ENCODE measurements around the gene ELF1.
"Not testable (repeated sequence)": the region's sequence is repeated elsewhere in the genome, so short reads cannot be mapped to it uniquely, and the experiment has no call there.

Gene ELF1

GRCh38 chr13:40981361-40981760 lies 37.8 kb downstream of the ELF1 start:
- Histone ChIP-seq H3K4me2 (ENCODE audit: low read depth, low read length, poor library complexity, severe bottlenecking) (peak overlapping the region; percentile 94), H2AFZ (ENCODE audit: low read length) (no peak overlapping the region), H3K9ac (ENCODE audit: low read depth, low read length, poor library complexity, severe bottlenecking) (peak overlapping the region; percentile 81), H3K9me3 (ENCODE audit: insufficient read depth, low read depth, low read length) (no peaks in the 10 kb centered on the region), H3K79me2 (ENCODE audit: insufficient read depth, low read length) (peaks cover 98% of the 10 kb centered on the region), H3K4me1 (ENCODE audit: insufficient read depth, low read length, poor library complexity, severe bottlenecking) (peaks cover 67% of the 10 kb centered on the region), H3K9me2 (replicated peaks; ENCODE audit: low read depth, low read length) (no peaks in the 10 kb centered on the region), H3K27me3 (ENCODE audit: insufficient read depth, low read length, poor library complexity, severe bottlenecking) (no peaks in the 10 kb centered on the region), H3K4me3 (ENCODE audit: low read length, poor library complexity, severe bottlenecking) (peak overlapping the region; percentile 79), H4K20me1 (ENCODE audit: insufficient read depth, low read length, poor library complexity, severe bottlenecking) (peaks cover 96% of the 10 kb centered on the region), H3K36me3 (ENCODE audit: insufficient read depth, low read length) (peaks cover 58% of the 10 kb centered on the region), H3F3A (ENCODE audit: low read depth) (peaks cover 19% of the 10 kb centered on the region)
- TF ChIP-seq EZH2phosphoT487 (IDR thresholded peaks at IDR 0.05; ENCODE audit: borderline replicate concordance) (no peak), CTCF (conservative IDR thresholded peaks at IDR 0.05; ENCODE audit: low read length) (no peak)

DNA sequence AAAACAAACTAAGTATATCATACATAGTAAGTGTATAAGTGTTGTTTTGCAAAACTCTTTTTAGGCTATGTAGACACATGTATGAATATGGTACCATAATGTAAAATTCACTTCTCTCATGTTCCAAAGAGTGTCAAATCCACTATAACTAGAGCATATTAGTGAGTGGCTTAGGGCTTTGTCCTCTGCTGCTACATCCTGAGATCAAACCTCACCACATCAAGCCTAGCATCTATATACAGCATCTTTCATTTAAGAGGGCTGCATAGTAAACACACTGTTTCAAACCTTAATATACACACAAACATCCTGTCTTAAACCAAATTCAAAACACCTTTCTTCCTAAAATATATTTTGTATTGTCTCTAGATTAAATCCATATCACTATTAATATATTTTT lies 38.7 kb downstream of the ELF1 start:
- Histone ChIP-seq H3K9ac (ENCODE audit: low read depth, low read length, poor library complexity, severe bottlenecking) (peak overlapping the region; percentile 81), H3K9me2 (replicated peaks; ENCODE audit: low read depth, low read length) (no peaks in the 10 kb centered on the region), H3K27me3 (ENCODE audit: insufficient read depth, low read length, poor library complexity, severe bottlenecking) (no peaks in the 10 kb centered on the region), H3K9me3 (ENCODE audit: insufficient read depth, low read depth, low read length) (no peaks in the 10 kb centered on the region), H3K79me2 (ENCODE audit: insufficient read depth, low read length) (peaks cover 98% of the 10 kb centered on the region), H3K36me3 (ENCODE audit: insufficient read depth, low read length) (peaks cover 62% of the 10 kb centered on the region), H3F3A (ENCODE audit: low read depth) (peaks cover 19% of the 10 kb centered on the region), H3K4me3 (ENCODE audit: low read length, poor library complexity, severe bottlenecking) (peak overlapping the region; percentile 79), H3K4me1 (ENCODE audit: insufficient read depth, low read length, poor library complexity, severe bottlenecking) (peaks cover 67% of the 10 kb centered on the region), H3K4me2 (ENCODE audit: low read depth, low read length, poor library complexity, severe bottlenecking) (peak overlapping the region; percentile 94), H2AFZ (ENCODE audit: low read length) (no peak overlapping the region), H4K20me1 (ENCODE audit: insufficient read depth, low read length, poor library complexity, severe bottlenecking) (peaks cover 96% of the 10 kb centered on the region)
- TF ChIP-seq EZH2phosphoT487 (IDR thresholded peaks at IDR 0.05; ENCODE audit: borderline replicate concordance): no peak
- TF ChIP-seq CTCF (conservative IDR thresholded peaks at IDR 0.05; ENCODE audit: low read length): no peak

DNA sequence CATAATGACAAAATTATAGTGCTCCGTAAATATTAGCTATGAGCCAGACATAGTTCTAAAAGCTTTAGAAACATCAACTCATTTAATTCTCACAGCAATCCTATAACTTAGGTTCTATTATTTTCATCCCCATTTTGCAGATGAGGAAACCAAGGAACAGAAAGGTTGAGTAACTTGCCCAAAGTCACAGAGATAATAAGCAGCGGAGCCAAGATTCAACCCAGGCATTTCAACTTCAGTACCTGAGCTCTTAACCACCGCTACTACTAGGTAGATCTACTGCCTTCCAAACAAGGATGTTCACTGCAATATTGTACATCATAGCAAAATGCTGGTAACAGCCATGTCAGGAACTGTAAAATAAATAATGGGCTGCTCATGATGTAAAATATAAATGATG lies 39.9 kb downstream of the ELF1 start:
- peaks cover 65% of the 10 kb centered on the region for H3K4me1 ChIP-seq (ENCODE audit: insufficient read depth, low read length, poor library complexity, severe bottlenecking)
- no peaks in the 10 kb centered on the region for H3K9me2 ChIP-seq (replicated peaks; ENCODE audit: low read depth, low read length)
- no peak overlapping the region for H2AFZ ChIP-seq (ENCODE audit: low read length)
- no peaks in the 10 kb centered on the region for H3K27me3 ChIP-seq (ENCODE audit: insufficient read depth, low read length, poor library complexity, severe bottlenecking)
- H4K20me1 ChIP-seq (ENCODE audit: insufficient read depth, low read length, poor library complexity, severe bottlenecking): peaks cover 94% of the 10 kb centered on the region
- peaks cover 19% of the 10 kb centered on the region for H3F3A ChIP-seq (ENCODE audit: low read depth)
- H3K9ac ChIP-seq (ENCODE audit: low read depth, low read length, poor library complexity, severe bottlenecking): peak overlapping the region; percentile 81
- peak overlapping the region; percentile 79 for H3K4me3 ChIP-seq (ENCODE audit: low read length, poor library complexity, severe bottlenecking)
- peak overlapping the region; percentile 94 for H3K4me2 ChIP-seq (ENCODE audit: low read depth, low read length, poor library complexity, severe bottlenecking)
- H3K9me3 ChIP-seq (ENCODE audit: insufficient read depth, low read depth, low read length): no peaks in the 10 kb centered on the region
- peaks cover 98% of the 10 kb centered on the region for H3K79me2 ChIP-seq (ENCODE audit: insufficient read depth, low read length)
- TF ChIP-seq EZH2phosphoT487 (IDR thresholded peaks at IDR 0.05; ENCODE audit: borderline replicate concordance) (no peak), CTCF (conservative IDR thresholded peaks at IDR 0.05; ENCODE audit: low read length) (no peak)
- peaks cover 71% of the 10 kb centered on the region for H3K36me3 ChIP-seq (ENCODE audit: insufficient read depth, low read length)

DNA sequence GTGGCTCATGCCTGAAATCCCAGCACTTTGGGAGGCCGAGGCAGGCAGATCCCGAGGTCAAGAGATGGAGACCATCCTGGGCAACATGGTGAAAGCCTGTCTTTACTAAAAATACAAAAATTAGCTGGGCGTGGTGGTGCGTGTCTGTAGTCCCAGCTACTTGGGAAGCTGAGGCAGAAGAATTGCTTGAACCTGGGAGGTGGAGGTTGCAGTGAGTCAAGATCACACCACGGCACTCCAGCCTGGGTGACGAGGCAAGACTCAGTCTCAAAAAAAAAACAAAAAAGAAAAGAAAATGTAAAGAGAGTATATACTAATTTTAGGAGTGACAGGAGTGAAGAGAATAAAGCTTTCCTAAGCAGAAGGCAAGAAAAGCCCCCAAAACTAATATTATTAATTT lies 41.0 kb downstream of the ELF1 start:
- H2AFZ ChIP-seq (ENCODE audit: low read length); H3F3A ChIP-seq (ENCODE audit: low read depth); H3K9me3 ChIP-seq (ENCODE audit: insufficient read depth, low read depth, low read length); H3K27me3 ChIP-seq (ENCODE audit: insufficient read depth, low read length, poor library complexity, severe bottlenecking); H3K9me2 ChIP-seq (replicated peaks; ENCODE audit: low read depth, low read length): not testable (repeated sequence)
- Histone ChIP-seq H3K36me3 (ENCODE audit: insufficient read depth, low read length) (peaks cover 82% of the 10 kb centered on the region), H3K4me2 (ENCODE audit: low read depth, low read length, poor library complexity, severe bottlenecking) (peak overlapping the region; percentile 94), H3K4me3 (ENCODE audit: low read length, poor library complexity, severe bottlenecking) (peak overlapping the region; percentile 79), H3K4me1 (ENCODE audit: insufficient read depth, low read length, poor library complexity, severe bottlenecking) (peaks cover 65% of the 10 kb centered on the region), H3K79me2 (ENCODE audit: insufficient read depth, low read length) (peaks cover 98% of the 10 kb centered on the region), H3K9ac (ENCODE audit: low read depth, low read length, poor library complexity, severe bottlenecking) (peak overlapping the region; percentile 81), H4K20me1 (ENCODE audit: insufficient read depth, low read length, poor library complexity, severe bottlenecking) (peaks cover 95% of the 10 kb centered on the region)
